ENCODE measurements around the gene NKX3-2.
A peak's percentile ranks its signal among the peaks of the same experiment; 100 is the strongest.

Gene NKX3-2

DNA sequence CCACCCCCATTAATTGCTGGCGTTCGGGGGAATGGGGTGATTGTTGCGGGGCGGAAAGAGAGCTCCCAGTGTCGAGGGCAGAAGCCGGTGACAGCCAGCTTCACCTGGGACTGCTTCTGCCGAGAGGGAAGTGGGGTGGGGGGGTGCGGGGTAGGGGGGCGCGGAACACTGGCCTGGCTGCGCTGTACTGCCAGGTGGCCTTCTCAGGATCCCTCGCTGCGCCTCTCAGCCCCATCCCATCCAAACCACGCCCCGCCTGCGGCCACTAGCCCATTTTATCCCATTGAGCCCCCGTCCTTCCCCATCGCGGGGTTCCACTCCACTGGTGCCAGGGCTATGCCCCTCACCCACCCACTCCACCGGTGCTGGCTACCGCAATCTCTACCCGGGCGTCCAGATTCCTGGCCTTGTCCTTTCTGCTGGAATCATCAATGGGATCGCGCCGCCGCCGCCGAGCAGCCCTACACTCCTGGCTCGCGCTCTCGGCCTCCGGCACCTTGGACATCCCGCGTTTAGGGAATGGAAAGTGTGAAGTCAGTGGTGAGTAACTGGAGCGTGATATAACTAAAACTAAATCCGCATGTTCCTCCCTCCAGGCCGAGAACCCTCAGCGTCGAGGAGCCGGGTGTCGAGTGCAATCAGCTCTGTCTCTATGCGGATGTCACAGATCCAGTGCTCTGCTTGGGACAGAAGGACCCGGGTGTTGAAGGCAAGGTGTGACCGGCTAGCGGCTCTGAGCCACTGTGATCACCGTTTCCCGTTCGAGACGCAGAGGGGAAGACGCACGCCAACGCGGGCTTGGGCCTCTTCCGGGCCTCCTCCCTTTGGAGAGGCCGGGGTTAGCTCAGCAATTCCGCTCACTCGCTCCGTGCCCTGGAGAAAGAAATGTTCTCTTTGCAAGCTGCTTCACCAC lies 20.5 kb downstream of the NKX3-2 start:
- in situ Hi-C loops (cut with MboI; ENCODE audit: low pct_unique_long_range_greater_than_20kb, low sequenced_read_pairs): no loop called here
- no peak for DNase-seq

DNA sequence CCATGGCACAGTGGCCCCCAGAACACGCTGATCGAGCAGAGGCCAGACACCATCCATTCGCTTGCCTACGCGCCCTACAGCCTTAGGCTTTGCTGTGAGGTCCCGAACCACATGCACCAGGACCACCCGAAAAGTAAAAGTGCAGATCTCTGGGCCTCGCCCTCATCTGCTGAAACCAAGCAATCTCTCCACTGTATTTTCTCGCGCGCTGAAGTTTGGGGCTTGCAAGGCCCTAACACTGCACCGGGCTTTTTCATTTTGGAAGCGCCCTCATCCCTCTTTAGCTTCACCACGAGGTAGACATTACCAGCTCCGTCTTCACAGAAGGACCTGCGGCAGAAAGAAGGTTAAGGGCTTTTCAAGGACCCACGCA lies 21.2 kb downstream of the NKX3-2 start:
- in situ Hi-C loops (cut with MboI; ENCODE audit: low pct_unique_long_range_greater_than_20kb, low sequenced_read_pairs): no loop called here
- DNase-seq: no peak

DNA sequence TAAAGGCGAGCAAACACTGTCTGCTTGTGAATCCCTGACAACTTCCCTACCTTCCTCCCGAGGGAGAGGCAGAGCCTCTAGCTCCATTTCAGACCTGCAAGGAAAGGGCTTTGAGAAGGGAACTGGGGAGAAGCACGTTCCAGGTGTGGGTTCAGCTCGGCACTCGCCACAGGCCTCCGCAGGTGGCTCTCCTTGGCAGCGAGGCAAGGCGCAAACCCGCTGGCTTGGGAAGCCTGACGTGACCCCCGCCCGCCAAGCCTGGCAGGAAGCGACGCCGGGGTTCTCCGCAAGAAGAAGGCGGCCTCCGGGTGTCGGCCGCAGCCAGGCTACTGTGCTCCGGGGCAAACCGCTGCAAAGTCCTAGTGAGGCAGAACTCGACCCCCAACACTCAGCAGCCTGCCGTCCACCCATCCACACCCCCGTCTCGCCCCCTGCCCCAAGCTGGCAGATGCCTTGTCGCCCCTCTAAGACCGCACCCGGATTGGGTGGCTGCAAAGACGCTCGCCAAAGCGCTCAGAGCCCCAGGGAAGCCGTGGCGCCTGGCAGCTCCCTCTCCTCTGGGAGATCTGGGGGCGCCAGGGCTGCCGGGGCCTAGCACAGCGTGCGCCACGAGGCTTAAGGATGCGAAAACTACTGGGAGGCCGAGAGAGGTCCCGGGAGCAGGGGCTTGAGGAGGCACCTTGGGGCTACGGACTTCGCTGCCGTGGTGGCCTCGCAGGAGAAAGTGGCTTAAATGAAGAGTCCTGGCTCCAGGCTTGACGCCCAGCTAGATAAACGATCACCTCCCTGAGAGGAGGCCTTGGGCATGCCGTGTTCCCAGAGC lies 21.8 kb downstream of the NKX3-2 start:
- DNase-seq: no peak
- in situ Hi-C loops (cut with MboI; ENCODE audit: low pct_unique_long_range_greater_than_20kb, low sequenced_read_pairs): no loop called here

DNA sequence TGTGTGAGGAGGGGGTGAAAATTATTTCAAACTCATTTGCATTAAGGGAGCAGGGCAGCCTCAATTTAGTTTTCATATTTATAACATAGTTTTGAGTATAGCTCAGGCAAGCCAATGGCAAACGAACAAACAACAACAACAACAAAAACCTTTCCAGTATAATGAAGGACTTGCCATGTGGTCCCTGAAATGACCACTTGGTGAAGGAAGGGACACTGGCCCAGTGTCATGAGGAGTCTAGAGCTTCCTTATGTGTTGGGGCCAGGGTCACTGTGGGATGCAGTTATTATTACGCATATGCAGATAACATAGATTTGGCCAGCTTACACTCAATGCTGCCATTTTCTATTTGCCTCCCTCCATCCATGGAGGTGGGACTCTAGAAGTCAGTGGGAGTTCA lies 23.3 kb downstream of the NKX3-2 start:
- in situ Hi-C loops (cut with MboI; ENCODE audit: low pct_unique_long_range_greater_than_20kb, low sequenced_read_pairs): no loop called here

DNA sequence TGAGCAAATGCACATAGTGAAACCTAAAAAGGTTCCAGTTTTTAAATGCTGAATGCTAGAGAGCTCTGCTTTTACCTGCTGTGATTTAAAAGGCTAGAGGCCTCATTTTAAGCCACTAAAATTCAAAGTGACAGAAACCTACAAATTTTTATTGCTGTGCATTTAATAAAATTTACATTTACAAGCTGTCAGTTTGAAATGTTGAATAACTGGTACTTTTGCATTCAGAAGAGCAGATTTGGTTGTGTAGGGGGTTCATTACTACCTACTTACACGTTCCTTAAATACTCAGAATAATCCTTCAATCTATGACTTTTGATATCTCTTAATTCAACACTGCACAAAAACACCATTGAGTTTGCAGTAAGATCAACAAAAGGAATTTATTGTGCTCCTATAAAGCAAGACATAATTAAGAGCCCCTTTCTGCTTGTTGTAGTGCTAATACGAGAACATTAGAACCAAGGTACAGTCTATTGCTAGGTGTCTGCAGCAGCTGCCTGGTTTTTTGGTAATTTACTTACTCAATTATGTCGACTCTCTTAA lies 27.9 kb downstream of the NKX3-2 start:
- in situ Hi-C loops (cut with MboI; ENCODE audit: low pct_unique_long_range_greater_than_20kb, low sequenced_read_pairs): no loop called here
- DNase-seq: no peak

More for the DNA sequence above, 23.3 kb downstream of the NKX3-2 start:
- DNase-seq: no peak

DNA sequence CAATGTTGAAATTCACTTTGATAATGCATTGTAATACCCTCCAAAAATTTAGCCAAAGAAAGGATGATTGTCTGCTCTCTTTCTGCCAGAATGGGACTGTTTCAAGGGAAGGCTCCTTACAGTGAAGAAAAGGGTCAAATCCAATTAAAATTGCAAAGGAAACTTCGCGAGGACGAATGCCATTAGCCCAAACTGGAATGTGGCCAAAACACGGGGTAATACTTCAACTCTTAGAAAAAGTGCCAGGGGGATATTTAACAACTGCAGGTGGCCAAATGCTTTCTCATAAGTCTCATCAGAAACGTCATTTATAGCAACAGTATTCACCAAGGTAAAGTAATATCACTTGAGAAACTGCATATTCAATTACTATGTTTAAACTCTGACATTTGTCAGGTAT lies 29.0 kb downstream of the NKX3-2 start:
- in situ Hi-C loops (cut with MboI; ENCODE audit: low pct_unique_long_range_greater_than_20kb, low sequenced_read_pairs): no loop called here
- DNase-seq: no peak

DNA sequence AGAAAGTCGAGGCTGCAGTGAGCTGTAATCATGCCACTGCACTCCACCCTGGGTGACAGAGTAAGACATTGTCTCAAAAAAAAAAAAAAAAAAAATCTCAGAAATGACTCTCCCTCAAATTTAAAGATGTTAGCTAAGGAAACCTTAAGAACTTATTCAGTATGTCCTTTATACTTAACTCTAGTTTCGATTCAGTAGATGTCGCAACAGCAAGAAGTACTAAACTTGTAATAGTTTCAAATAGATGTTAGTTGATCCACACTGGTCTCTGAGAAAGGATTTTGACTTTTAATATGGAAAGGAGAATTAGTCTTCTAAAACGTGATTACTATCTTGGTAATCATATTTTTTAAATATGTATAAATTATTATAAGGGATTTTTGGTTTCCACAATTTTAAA lies 29.6 kb downstream of the NKX3-2 start:
- no peak for DNase-seq
- in situ Hi-C loops (cut with MboI; ENCODE audit: low pct_unique_long_range_greater_than_20kb, low sequenced_read_pairs): no loop called here

DNA sequence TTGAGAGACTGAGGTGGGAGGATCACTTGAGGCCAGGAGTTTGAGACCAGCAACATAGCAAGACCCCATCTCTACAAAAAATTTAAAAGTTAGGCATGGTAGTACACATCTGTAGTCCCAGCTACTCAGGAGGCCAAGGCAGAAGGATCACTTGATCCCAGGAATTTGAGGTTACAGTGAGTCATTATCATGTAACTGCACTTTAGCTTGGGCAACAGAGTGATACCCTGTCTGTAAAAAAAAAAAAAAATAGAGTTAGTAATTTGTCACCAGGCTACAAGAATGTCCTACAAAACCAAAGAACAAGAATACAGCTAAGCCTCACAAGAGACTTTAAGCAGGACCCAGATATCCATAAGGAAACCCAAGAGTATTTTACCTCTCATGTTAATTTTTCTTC lies 33.2 kb downstream of the NKX3-2 start:
- in situ Hi-C loops (cut with MboI; ENCODE audit: low pct_unique_long_range_greater_than_20kb, low sequenced_read_pairs): no loop called here
- no peak for DNase-seq

DNA sequence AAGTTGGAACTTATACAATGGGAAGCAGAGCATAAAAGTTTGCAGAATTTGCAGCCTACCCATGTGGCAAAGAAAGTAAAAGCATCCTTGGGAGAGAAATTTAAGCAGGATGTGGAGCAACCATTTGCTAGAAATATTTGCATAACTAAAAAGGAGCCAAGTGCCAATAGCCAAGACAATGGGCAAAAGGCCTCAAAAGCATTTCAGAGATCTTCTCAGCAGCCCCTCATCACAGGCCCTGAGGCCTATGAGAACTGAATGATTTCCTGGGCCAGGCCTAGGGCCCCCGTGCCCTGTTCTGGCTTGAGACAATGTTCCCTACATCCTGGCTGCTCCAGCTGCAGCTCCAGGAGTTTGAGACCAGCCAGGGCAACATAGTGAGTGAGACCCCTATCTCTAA lies 34.9 kb downstream of the NKX3-2 start:
- in situ Hi-C loops (cut with MboI; ENCODE audit: low pct_unique_long_range_greater_than_20kb, low sequenced_read_pairs): no loop called here
- no peak for DNase-seq

DNA sequence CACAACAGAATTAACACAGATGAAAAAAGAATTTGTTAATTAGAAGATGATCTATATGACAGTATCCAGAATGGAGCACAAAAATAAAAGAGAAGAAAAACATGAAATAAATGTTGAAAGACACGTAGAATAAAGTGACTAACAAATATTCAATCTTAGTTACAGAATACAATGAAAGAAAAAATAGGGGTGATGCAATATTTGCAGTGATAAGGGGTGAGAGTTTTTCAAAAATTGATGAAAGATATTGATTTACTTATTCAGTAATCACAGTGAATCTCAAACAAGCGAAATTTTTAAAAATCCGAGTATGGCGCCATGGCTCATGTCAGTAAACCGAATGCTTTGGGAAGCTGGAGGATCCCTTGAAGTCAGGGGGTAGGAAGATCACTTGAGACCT lies 39.9 kb downstream of the NKX3-2 start:
- no peak for DNase-seq
- in situ Hi-C loops (cut with MboI; ENCODE audit: low pct_unique_long_range_greater_than_20kb, low sequenced_read_pairs): no loop called here

DNA sequence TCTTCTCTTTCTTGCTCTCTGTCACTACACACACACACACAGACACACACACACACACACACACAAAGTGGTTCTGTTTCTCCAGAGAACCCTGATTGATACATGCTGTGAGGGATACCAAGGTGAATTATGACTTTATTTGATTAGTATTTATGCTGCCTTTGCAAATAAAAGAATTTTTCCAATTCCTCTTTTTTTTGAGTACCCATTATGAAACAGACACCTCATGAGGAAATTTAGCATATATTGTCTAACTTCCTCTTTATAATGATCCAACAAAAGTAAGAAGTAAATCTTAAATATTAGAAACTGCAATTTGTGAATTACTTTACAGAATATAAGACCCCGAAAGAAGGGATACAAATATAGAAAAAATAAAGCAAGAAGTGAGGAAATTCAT lies 45.8 kb downstream of the NKX3-2 start:
- DNase-seq: peak; percentile 52
- in situ Hi-C loops (cut with MboI; ENCODE audit: low pct_unique_long_range_greater_than_20kb, low sequenced_read_pairs): no loop called here

DNA sequence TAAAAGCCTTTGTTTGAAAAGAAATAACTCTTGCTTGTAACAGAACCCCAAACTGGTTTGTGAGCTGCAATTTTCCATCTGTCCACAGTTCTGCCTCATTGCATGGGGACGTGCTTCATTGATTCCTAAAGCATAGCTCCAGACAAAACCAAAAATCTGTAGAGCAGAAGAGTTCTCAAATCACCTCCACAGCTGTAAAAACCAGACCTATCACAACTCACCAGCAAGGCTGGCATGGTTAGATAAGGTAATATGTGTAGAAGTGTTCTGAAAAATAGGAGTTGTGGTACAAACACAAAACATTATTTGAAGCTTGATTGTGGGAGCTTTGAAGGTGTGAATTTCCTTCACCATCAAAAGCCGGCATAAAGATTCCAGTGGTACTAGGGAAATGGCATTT lies 47.7 kb downstream of the NKX3-2 start:
- in situ Hi-C loops (cut with MboI; ENCODE audit: low pct_unique_long_range_greater_than_20kb, low sequenced_read_pairs): no loop called here
- DNase-seq: peak; percentile 13

DNA sequence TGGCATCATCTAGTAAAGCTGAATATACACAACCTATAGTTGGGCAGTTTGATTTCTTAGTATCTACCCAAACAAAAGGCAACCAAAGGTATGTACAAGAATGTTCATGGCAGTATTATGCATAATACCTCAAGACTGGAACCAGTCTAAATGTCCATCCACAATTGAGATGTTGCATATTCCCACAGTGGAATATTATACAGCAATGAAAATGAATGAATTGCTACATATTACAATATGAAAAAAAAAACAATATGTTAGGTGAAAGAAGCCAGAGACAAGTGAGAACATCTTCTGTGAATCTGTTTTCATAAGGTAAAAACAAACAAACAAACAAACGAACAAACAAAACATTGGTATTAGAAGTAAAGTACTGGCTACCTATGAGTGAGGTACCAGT lies 48.6 kb downstream of the NKX3-2 start:
- in situ Hi-C loops (cut with MboI; ENCODE audit: low pct_unique_long_range_greater_than_20kb, low sequenced_read_pairs): no loop called here
- DNase-seq: no peak

DNA sequence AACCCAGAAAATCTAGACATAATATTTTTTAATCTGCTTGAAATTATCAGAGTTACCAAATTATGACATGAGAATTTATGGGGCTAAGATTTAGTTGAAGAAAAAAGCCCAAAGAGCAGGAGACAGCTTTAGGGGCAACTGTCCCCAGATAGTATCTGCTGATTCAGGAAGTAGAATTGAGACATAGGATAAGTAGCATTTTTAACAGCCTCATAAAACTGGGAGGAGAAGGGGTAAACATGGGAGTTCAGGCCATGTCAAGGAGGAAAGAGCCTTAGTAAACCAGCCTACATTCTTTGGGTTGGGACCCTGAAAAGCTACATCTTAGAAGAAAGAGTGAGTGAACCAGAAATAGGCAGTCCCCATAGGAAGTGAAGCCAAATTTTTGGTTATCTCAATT lies 50.5 kb downstream of the NKX3-2 start:
- in situ Hi-C loops (cut with MboI; ENCODE audit: low pct_unique_long_range_greater_than_20kb, low sequenced_read_pairs): no loop called here
- peak; percentile 37 for DNase-seq

DNA sequence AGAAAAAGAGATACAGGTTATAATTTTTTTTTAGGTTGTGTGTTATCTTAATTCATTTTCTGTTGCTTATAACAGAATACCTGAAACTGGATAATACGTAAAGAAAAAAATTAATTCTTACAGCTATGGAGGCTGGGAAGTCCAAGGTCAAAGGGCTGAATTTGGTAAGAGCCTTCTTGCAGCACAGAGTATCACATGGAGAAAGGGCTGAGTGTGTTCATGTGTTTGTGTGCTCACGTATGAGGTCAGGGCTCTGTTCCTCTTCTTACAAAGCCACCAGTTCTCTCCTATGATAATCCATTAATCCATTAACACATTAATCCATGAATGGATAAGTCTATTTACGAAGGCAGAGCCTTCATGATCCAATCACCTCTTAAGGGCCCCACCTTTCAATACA lies 51.6 kb downstream of the NKX3-2 start:
- in situ Hi-C loops (cut with MboI; ENCODE audit: low pct_unique_long_range_greater_than_20kb, low sequenced_read_pairs): no loop called here
- no peak for DNase-seq
